ENCODE results near the gene ST3GAL3.

DNA sequence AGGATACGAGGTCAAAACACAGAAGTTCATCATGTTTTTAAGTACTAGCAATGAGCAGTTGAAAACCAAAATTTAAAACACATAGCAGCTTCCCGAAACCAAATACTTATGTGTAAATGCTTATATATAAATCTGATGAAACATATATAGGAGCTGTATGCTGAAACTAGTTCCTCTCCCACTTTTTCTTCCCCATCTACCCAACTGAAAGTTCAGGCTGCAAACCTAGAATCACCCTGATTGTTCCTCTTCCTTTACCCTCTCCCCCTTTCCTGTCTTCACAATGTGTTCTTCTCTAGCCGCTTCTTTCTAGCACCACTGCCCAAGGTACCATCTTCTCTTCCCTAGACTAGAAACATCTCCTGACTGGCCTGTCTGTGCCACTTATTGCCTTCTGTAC, 90.6 kb downstream of the ST3GAL3 start:
- TF ChIP-seq SUZ12 (IDR thresholded peaks at IDR 0.05; ENCODE audit: extremely low read depth, insufficient read depth, insufficient read length) (no peak), YY1 (IDR thresholded peaks at IDR 0.05; ENCODE audit: insufficient read depth, insufficient read length) (no peak), ZNF274 (IDR thresholded peaks at IDR 0.05; ENCODE audit: low read depth, low read length) (no peak)

Measured in NT2/D1 (cell line).